ENCODE results near the gene ANKRD18A.

- TF ChIP-seq CTCF (IDR thresholded peaks at IDR 0.05) (no peak), POLR2A (IDR thresholded peaks at IDR 0.05) (no peak), POLR2AphosphoS5 (IDR thresholded peaks at IDR 0.05) (no peak), EP300 (IDR thresholded peaks at IDR 0.05) (no peak)
Measured at GRCh38 chr9:38644601-38645000, 24.2 kb upstream of the ANKRD18A start.
